AG04449 (cell line): ENCODE data around the gene PEMT.

Experiments used
- CTCF ChIA-PET: fragments of 350-600 bp; formaldehyde crosslinking; extraction: SDS; loops from one replicate; lab custom pipeline; 2021; ENCODE audit warnings: antibody characterized with exemption; lab: Yijun Ruan, JAX
- POLR2A ChIA-PET: fragments of 400-600, 350-600 bp; formaldehyde crosslinking; extraction: SDS; loops from one replicate; lab custom pipeline; 2020; ENCODE audit warnings: antibody characterized with exemption, inconsistent platforms; lab: Yijun Ruan, JAX
- DNase-seq: peaks from one replicate; pipeline ENCODE4 v3.0.0-alpha.2; 2010; ENCODE audit warnings: low read depth, low spot score
- H3K4me3 ChIP-seq: 2 replicates; pipeline ENCODE4 v1.5.1; 2011; ENCODE audit warnings: low read depth, mild to moderate bottlenecking, control low read depth, low read length
- CTCF ChIP-seq: IDR thresholded peaks from one replicate; pipeline ENCODE4 v1.5.1; 2011; ENCODE audit warnings: mild to moderate bottlenecking, moderate library complexity, low read length, control low read depth, inconsistent platforms; ENCODE audit not compliant: insufficient read depth; ENCODE audit errors: missing control alignments

PEMT gene

GRCh38 chr17:17493986-17494466 is 97.5 kb downstream of the PEMT start:
- no peak for TF ChIP-seq CTCF
- ChIA-PET POLR2A (no interaction called here), CTCF (no interaction called here)
- no peak overlapping the region for H3K4me3 ChIP-seq
- DNase-seq = no peak

GRCh38 chr17:17493249-17493985 is 98.1 kb downstream of the PEMT start:
- CTCF ChIA-PET = interaction anchor here (4.8 kb wide), 1 partner anchor 138 kb away, joined by 32 read pairs; no protein-coding TSS in a partner anchor
- no peak overlapping the region for H3K4me3 ChIP-seq
- POLR2A ChIA-PET = no interaction called here
- DNase-seq = no peak
- no peak for TF ChIP-seq CTCF

GRCh38 chr17:17492571-17492970 is 98.9 kb downstream of the PEMT start:
- CTCF ChIA-PET = interaction anchor here (1.3 to 4.8 kb wide), 3 partner anchors 76 to 137 kb away, joined by 4 to 32 read pairs (median 18); no protein-coding TSS in a partner anchor
- no peak overlapping the region for H3K4me3 ChIP-seq
- POLR2A ChIA-PET = no interaction called here
- no peak for TF ChIP-seq CTCF
- DNase-seq = no peak

GRCh38 chr17:17492085-17492484 is 99.4 kb downstream of the PEMT start:
- no peak for TF ChIP-seq CTCF
- H3K4me3 ChIP-seq = no peak overlapping the region
- ChIA-PET POLR2A (no interaction called here), CTCF (interaction anchor here (1.3 to 4.8 kb wide), 4 partner anchors 13 to 137 kb away, joined by 4 to 32 read pairs (median 13); no protein-coding TSS in a partner anchor)
- no peak for DNase-seq

GRCh38 chr17:17491546-17491988 is 99.9 kb downstream of the PEMT start:
- POLR2A ChIA-PET = no interaction called here
- no peak for TF ChIP-seq CTCF
- CTCF ChIA-PET = interaction anchor here (0.8 to 4.8 kb wide), 6 partner anchors 13 to 151 kb away, joined by 3 to 32 read pairs (median 10); no protein-coding TSS in a partner anchor
- H3K4me3 ChIP-seq = no peak overlapping the region
- DNase-seq = no peak

DNA sequence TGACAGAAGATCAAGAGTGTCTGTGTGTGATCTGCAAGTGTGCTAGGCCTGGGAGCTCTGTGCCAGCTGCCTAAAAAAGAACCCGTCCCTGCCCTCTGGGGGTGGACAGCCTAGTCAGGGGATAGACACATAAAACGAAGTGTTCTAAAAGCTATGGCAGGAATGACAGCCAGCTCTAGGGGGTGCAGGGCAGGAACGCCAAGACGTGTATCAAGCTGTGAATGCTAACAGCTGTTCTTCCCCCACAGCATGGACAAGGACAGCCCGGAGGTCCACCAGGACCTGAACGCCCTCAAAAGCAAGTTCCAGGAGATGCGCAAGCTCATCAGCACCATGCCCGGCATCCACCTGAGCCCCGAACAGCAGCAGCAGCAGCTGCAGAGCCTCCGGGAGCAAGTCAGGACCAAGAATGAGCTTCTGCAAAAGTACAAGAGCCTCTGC is 100.5 kb downstream of the PEMT start:
- no peak for TF ChIP-seq CTCF
- POLR2A ChIA-PET = no interaction called here
- no peak for DNase-seq
- H3K4me3 ChIP-seq = no peak overlapping the region
- CTCF ChIA-PET = interaction anchor here (0.7 to 4.8 kb wide), 8 partner anchors 12 to 151 kb away, joined by 3 to 32 read pairs (median 6); partner anchors contain the start of gene PEMT
